K562 treated with DMSO at 1 percent for 48 hours (cell line): ENCODE data around the gene ELP2. TPM values are rescaled to one million over a fixed set of nuclear protein-coding genes. Genes with fewer than 3 reads are reported as not detected.

Experiments used
- total RNA-seq: library from RNA; unstranded; fragments of 300-600 nt; gene quantifications from 2 replicates; pipeline ENCODE4 v1.2.3, GENCODE V29; 2022; ENCODE audit warnings: low replicate concordance; ENCODE audit errors: extremely low read depth

Gene ELP2
- not detected in 2 replicates for total RNA-seq

GRCh38 chr18:36129300-36130038 lies at the start of gene ELP2, which contains the start of gene SLC39A6:
Gene ELP2 (plus strand): TSS chr18:36129899. CDS start chr18:36129934, 35 bp downstream.
Gene SLC39A6 (minus strand): TSS chr18:36129340. CDS start chr18:36127007, 2,333 bp downstream.

GRCh38 chr18:36187193-36187825 lies 57.6 kb downstream of the ELP2 start, which contains the start of gene MOCOS:
Gene MOCOS (plus strand): TSS chr18:36187497. CDS start chr18:36187540, 43 bp downstream.

Other genes with a start within 250 kb of the ELP2 start
- not detected in 2 replicates for gene RPRD1A, start 62.3 kb upstream of the ELP2 start, total RNA-seq
- gene SLC39A6, start 559 bp upstream of the ELP2 start, total RNA-seq = not detected in 2 replicates
- not detected in 2 replicates for gene MOCOS, start 57.6 kb downstream of the ELP2 start, total RNA-seq
- gene FHOD3, start 167.8 kb downstream of the ELP2 start, total RNA-seq = not detected in 2 replicates